ENCODE data around the gene LPAR6.
"Not testable (repeated sequence)": the region's sequence is repeated elsewhere in the genome, so short reads cannot be mapped to it uniquely, and the experiment has no call there.

LPAR6 gene

DNA sequence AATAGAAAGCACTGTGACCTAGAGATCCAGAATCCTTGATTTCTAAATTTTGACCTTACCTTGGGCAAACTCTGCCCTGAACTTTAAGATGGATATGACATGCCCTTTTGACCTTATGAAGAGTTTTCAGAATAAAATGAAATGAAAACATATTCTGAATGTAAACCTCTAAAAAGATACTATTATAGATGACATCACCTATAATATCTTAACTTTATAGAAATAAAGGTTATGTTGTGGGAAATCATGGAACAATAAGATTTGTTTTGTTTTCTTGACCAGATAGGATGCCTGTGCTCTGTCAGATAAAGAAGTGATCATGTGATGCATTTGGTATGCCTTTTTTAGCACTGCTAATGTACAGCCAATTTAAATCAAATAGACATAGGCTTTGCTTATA is 13.1 kb upstream of the LPAR6 start:
- no peaks in the 10 kb centered on the region for H3K27me3 ChIP-seq (ENCODE audit: insufficient read depth, low read length)
- H3K36me3 ChIP-seq (ENCODE audit: insufficient read depth, low read length), result peaks cover 7% of the 10 kb centered on the region
- no peaks in the 10 kb centered on the region for H3K9me2 ChIP-seq (ENCODE audit: low read depth, low read length)
- no peaks in the 10 kb centered on the region for H3K9me3 ChIP-seq (ENCODE audit: low read length)
- TF ChIP-seq EZH2 (IDR thresholded peaks at IDR 0.05; ENCODE audit: borderline replicate concordance, low read length) (no peak), CTCF (IDR thresholded peaks at IDR 0.05; ENCODE audit: low read length) (no peak)
- H4K20me1 ChIP-seq (ENCODE audit: insufficient read depth, low read length), result no peaks in the 10 kb centered on the region
- H3K4me3 ChIP-seq (ENCODE audit: low read depth, low read length, poor library complexity, severe bottlenecking), result no peak overlapping the region
- no peak overlapping the region for H3K27ac ChIP-seq (ENCODE audit: low read depth, low read length, poor library complexity, severe bottlenecking)
- H2AFZ ChIP-seq (ENCODE audit: low read length), result no peak overlapping the region
- H3F3A ChIP-seq (ENCODE audit: insufficient read depth, low read length), result no peaks in the 10 kb centered on the region
- no peaks in the 10 kb centered on the region for H3K79me2 ChIP-seq (ENCODE audit: insufficient read depth, low read length)
- H3K9ac ChIP-seq (ENCODE audit: low read length), result no peak overlapping the region
- H3K4me1 ChIP-seq (ENCODE audit: insufficient read depth, low read length, severe bottlenecking), result peaks cover 4% of the 10 kb centered on the region
- H3K4me2 ChIP-seq (ENCODE audit: low read length), result no peak overlapping the region

- Histone ChIP-seq H3F3A (ENCODE audit: insufficient read depth, low read length) (no peaks in the 10 kb centered on the region), H3K9ac (ENCODE audit: low read length) (no peak overlapping the region), H3K9me3 (ENCODE audit: low read length) (no peaks in the 10 kb centered on the region), H3K9me2 (ENCODE audit: low read depth, low read length) (no peaks in the 10 kb centered on the region), H3K36me3 (ENCODE audit: insufficient read depth, low read length) (peaks cover 7% of the 10 kb centered on the region), H3K4me2 (ENCODE audit: low read length) (no peak overlapping the region), H3K79me2 (ENCODE audit: insufficient read depth, low read length) (no peaks in the 10 kb centered on the region), H4K20me1 (ENCODE audit: insufficient read depth, low read length) (no peaks in the 10 kb centered on the region), H3K27me3 (ENCODE audit: insufficient read depth, low read length) (no peaks in the 10 kb centered on the region), H2AFZ (ENCODE audit: low read length) (no peak overlapping the region), H3K27ac (ENCODE audit: low read depth, low read length, poor library complexity, severe bottlenecking) (no peak overlapping the region), H3K4me3 (ENCODE audit: low read depth, low read length, poor library complexity, severe bottlenecking) (no peak overlapping the region), H3K4me1 (ENCODE audit: insufficient read depth, low read length, severe bottlenecking) (no peaks in the 10 kb centered on the region)
- TF ChIP-seq CTCF (IDR thresholded peaks at IDR 0.05; ENCODE audit: low read length) (no peak), EZH2 (IDR thresholded peaks at IDR 0.05; ENCODE audit: borderline replicate concordance, low read length) (no peak)
Measured at GRCh38 chr13:48424212-48424611, 11.3 kb upstream of the LPAR6 start.

GRCh38 chr13:48422003-48422402 is 9.1 kb upstream of the LPAR6 start:
- not testable (repeated sequence) for H3K27ac ChIP-seq (ENCODE audit: low read depth, low read length, poor library complexity, severe bottlenecking); H3F3A ChIP-seq (ENCODE audit: insufficient read depth, low read length); H3K9me3 ChIP-seq (ENCODE audit: low read length); H3K4me1 ChIP-seq (ENCODE audit: insufficient read depth, low read length, severe bottlenecking); H4K20me1 ChIP-seq (ENCODE audit: insufficient read depth, low read length); H2AFZ ChIP-seq (ENCODE audit: low read length); H3K9ac ChIP-seq (ENCODE audit: low read length); H3K4me2 ChIP-seq (ENCODE audit: low read length); H3K4me3 ChIP-seq (ENCODE audit: low read depth, low read length, poor library complexity, severe bottlenecking); H3K27me3 ChIP-seq (ENCODE audit: insufficient read depth, low read length); H3K79me2 ChIP-seq (ENCODE audit: insufficient read depth, low read length); H3K9me2 ChIP-seq (ENCODE audit: low read depth, low read length)
- peaks cover 13% of the 10 kb centered on the region for H3K36me3 ChIP-seq (ENCODE audit: insufficient read depth, low read length)

DNA sequence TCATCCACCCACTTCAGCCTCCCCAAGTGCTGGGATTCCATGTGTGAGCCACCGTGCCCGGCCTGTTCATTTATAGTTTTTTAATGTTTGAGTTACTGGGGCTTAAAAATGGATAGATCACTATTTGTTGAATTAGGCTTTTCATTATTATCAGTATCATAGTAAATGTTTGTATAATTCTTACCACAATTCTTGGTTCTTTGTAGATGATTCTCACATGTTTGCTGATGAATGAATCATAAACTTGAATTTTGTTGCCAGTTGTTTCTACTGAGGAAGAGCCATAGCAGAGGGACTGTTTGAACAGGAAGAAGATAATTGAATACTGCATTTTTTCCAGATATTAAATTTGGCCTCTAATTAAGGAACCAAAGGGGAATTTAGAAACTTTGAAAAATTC is 2.6 kb upstream of the LPAR6 start:
- H3K9me3 ChIP-seq (ENCODE audit: low read length), result no peaks in the 10 kb centered on the region
- H3K9ac ChIP-seq (ENCODE audit: low read length), result no peak overlapping the region

More for the DNA sequence above, 2.6 kb upstream of the LPAR6 start:
- H3F3A ChIP-seq (ENCODE audit: insufficient read depth, low read length), result no peaks in the 10 kb centered on the region
- no peaks in the 10 kb centered on the region for H3K9me2 ChIP-seq (ENCODE audit: low read depth, low read length)
- no peak overlapping the region for H3K4me2 ChIP-seq (ENCODE audit: low read length)
- H3K27me3 ChIP-seq (ENCODE audit: insufficient read depth, low read length), result no peaks in the 10 kb centered on the region
- no peak for TF ChIP-seq CTCF (IDR thresholded peaks at IDR 0.05; ENCODE audit: low read length)
- TF ChIP-seq EZH2 (IDR thresholded peaks at IDR 0.05; ENCODE audit: borderline replicate concordance, low read length), result no peak
- H4K20me1 ChIP-seq (ENCODE audit: insufficient read depth, low read length), result no peaks in the 10 kb centered on the region
- H2AFZ ChIP-seq (ENCODE audit: low read length), result no peak overlapping the region
- no peaks in the 10 kb centered on the region for H3K4me1 ChIP-seq (ENCODE audit: insufficient read depth, low read length, severe bottlenecking)
- no peak overlapping the region for H3K27ac ChIP-seq (ENCODE audit: low read depth, low read length, poor library complexity, severe bottlenecking)
- H3K4me3 ChIP-seq (ENCODE audit: low read depth, low read length, poor library complexity, severe bottlenecking), result no peak overlapping the region
- H3K79me2 ChIP-seq (ENCODE audit: insufficient read depth, low read length), result no peaks in the 10 kb centered on the region
- peaks cover 32% of the 10 kb centered on the region for H3K36me3 ChIP-seq (ENCODE audit: insufficient read depth, low read length)

All from OCI-LY1 (cell line).